Left lung (tissue), 10 donors: Measurements from ENCODE around the gene RAMACL. TPM values are rescaled to one million over a fixed set of nuclear protein-coding genes. Genes with fewer than 3 reads are reported as not detected.

Experiments
- ATAC-seq: fragments of 200-7000 bp; cut with Tn5 transposase; one replicate; pipeline ENCODE4 v1.9.1; 2020; ENCODE audit warnings: moderate library complexity
- DNase-seq, 4 donors: peaks; one replicate each; pipeline ENCODE4 v3.0.0-alpha.2; 2013 to 2020
- H3K27ac ChIP-seq, 2 donors: fragments of 200-600 bp; sonication (generic) in 1 of 2; one replicate each; pipeline versions ENCODE4 v1.5.0 to v1.8.0; 2020 to 2021
- H3K27me3 ChIP-seq, 2 donors: fragments of 200-600 bp; sonication (generic) in 1 of 2; one replicate each; pipeline versions ENCODE4 v1.5.0 to v1.8.0; 2020 to 2021
- H3K36me3 ChIP-seq, 2 donors: fragments of 200-600 bp; sonication (generic) in 1 of 2; one replicate each; pipeline versions ENCODE4 v1.5.0 to v1.8.0; 2020 to 2021
- H3K4me1 ChIP-seq, 2 donors: fragments of 200-600 bp; one replicate each; pipeline ENCODE4 v1.8.0; 2021
- H3K4me3 ChIP-seq, 2 donors: fragments of 200-600 bp; sonication (generic) in 1 of 2; one replicate each; pipeline versions ENCODE4 v1.5.0 to v1.8.0; 2020 to 2021; ENCODE audit warnings: mild to moderate bottlenecking in 1 of 2
- H3K9me3 ChIP-seq, 2 donors: fragments of 200-600 bp; sonication (generic) in 1 of 2; one replicate each; pipeline versions ENCODE4 v1.5.0 to v1.8.0; 2020 to 2021
- intact Hi-C, 2 donors: fragments of 100-400 bp; cut with DNase I; formaldehyde crosslinking; loops; one replicate each; pipeline versions ENCODE4 v1.11.2 to v1.14.2; 2022
- polyA plus RNA-seq, 6 donors: library from polyadenylated mRNA; unstranded; fragments of 120-200 nt; gene quantifications; one replicate each; pipeline ENCODE4 v1.2.1, GENCODE V29; 2013; ENCODE audit not compliant: insufficient read length in 6 of 6
- total RNA-seq, 2 donors: library from RNA; stranded (reverse); fragmentation: NEBNext Ultra II Directional; extraction: Animal tissue kit (Norgen Biotek cat#: 25700); gene quantifications; one replicate each; pipeline ENCODE4 v1.2.1, GENCODE V29; 2021
- TF ChIP-seq, protein P1 (sequence below), 2 donors: fragments of 200-600 bp; sonication (generic) in 1 of 2; IDR thresholded peaks; one replicate each; pipeline versions ENCODE4 v1.5.0 to v1.8.0; 2021; ENCODE audit warnings: antibody characterized with exemption in 2 of 2
- donor health status: DM: no; HTN: yes; CAD: no.
- donor health status: DM: no; HTN: no; CAD: no.

Gene RAMACL
- total and polyA plus RNA-seq, 8 donors, result 0.27 to 6.0 (median 0.47) TPM

DNA sequence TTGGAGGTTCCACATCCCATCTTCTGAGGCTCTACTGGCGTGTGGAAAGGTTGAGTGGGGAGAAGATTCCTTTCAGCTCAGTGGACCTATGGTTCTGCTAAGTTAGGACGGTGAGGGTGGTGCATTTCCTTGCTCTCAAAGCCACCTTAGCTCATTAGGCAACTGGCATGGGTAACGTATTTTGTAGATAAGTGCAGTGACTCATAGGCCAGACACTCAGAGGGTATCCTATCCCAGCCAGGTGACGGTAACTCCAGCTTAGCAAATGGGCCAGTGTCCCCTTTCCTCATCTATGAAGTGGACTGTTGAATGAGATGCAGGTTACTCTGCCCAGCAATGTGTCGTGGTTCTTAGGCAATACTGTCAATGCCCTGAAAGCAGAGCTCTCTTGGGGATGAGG is 36.8 kb upstream of the RAMACL start:
- peaks cover 0 to 7% of the 10 kb centered on the region in 2 donors for H3K36me3 ChIP-seq
- intact Hi-C loops, result no loop called here
- ATAC-seq (peak; percentile 3), DNase-seq (no peak)
- TF ChIP-seq, protein P1, sequence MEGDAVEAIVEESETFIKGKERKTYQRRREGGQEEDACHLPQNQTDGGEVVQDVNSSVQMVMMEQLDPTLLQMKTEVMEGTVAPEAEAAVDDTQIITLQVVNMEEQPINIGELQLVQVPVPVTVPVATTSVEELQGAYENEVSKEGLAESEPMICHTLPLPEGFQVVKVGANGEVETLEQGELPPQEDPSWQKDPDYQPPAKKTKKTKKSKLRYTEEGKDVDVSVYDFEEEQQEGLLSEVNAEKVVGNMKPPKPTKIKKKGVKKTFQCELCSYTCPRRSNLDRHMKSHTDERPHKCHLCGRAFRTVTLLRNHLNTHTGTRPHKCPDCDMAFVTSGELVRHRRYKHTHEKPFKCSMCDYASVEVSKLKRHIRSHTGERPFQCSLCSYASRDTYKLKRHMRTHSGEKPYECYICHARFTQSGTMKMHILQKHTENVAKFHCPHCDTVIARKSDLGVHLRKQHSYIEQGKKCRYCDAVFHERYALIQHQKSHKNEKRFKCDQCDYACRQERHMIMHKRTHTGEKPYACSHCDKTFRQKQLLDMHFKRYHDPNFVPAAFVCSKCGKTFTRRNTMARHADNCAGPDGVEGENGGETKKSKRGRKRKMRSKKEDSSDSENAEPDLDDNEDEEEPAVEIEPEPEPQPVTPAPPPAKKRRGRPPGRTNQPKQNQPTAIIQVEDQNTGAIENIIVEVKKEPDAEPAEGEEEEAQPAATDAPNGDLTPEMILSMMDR (IDR thresholded peaks at IDR 0.05), result no peak
- peaks cover 0 to 11% of the 10 kb centered on the region in 2 donors for H3K27me3 ChIP-seq
- H3K4me1 ChIP-seq, result peaks cover 29 to 74% of the 10 kb centered on the region in 2 donors
- no peaks in the 10 kb centered on the region for H3K9me3 ChIP-seq
- H3K4me3 ChIP-seq, result no peak overlapping the region
- H3K27ac ChIP-seq, result peak overlapping the region; percentile 75 to 86

DNA sequence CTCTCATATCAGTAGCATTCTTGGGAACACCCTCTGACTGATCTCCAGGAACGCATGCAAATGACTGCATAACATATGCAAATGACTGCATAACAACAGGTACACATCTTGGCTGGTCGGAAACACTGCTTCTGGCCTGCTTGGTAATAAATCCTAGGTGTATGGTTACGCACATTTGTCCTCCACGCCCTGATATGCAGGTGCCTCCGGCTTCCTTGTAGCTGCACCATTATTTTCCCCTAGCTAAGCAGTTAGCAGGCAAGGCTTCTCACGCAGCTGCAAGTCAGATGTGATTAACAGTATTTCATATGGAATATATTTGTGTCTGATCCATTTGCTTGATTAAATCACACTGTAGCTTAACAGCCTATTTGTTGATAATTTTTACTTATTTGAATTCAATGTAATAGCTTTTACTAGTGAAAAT is 34.6 kb upstream of the RAMACL start:
- intact Hi-C loops, result no loop called here
- H3K27me3 ChIP-seq, result peaks cover 0 to 4% of the 10 kb centered on the region in 2 donors
- H3K9me3 ChIP-seq, result no peaks in the 10 kb centered on the region
- peaks cover 0 to 21% of the 10 kb centered on the region in 2 donors for H3K36me3 ChIP-seq
- peaks cover 29 to 85% of the 10 kb centered on the region in 2 donors for H3K4me1 ChIP-seq
- TF ChIP-seq, protein P1 (IDR thresholded peaks at IDR 0.05), result no peak
- H3K27ac ChIP-seq, result peak overlapping the region; percentile 66 to 74
- DNase-seq, result no peak
- no peak overlapping the region for H3K4me3 ChIP-seq
- no peak for ATAC-seq

DNA sequence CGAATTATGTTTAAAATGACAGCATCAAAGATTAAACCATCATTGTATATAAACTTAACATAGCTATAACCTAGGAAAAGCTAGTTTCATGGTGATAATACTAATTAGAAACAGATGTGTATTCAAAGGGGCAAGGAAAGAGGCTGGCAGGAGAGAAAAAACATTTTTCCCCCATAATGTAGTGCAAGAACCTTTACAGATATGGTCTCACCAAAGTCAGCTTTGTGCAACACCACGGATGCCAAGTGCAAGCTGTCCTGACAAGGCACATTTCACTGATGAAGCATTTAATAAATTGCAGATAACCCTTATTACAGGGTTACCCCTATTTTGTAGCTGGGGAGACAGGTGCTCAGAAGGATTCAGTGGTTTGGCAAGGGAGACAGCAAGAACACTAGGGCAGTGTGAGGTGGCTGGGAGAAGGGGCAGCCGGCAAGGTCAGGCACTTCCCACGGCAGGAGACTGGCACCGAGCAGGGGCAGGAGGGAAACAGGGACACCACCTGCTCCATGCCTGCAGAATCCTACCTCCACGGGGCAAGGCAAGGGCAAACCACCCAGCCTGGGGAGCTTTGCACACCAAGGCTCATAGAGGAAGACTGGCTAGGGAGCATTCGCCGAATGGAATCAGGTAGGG is 34.1 kb upstream of the RAMACL start:
- intact Hi-C loops, result no loop called here
- Histone ChIP-seq H3K27ac (peak overlapping the region; percentile 66 to 74), H3K9me3 (no peaks in the 10 kb centered on the region), H3K36me3 (peaks cover 0 to 21% of the 10 kb centered on the region in 2 donors), H3K4me1 (peaks cover 29 to 89% of the 10 kb centered on the region in 2 donors), H3K4me3 (no peak overlapping the region), H3K27me3 (no peaks in the 10 kb centered on the region)
- TF ChIP-seq, protein P1 (IDR thresholded peaks at IDR 0.05), result no peak
- ATAC-seq, result no peak
- DNase-seq, result no peak

DNA sequence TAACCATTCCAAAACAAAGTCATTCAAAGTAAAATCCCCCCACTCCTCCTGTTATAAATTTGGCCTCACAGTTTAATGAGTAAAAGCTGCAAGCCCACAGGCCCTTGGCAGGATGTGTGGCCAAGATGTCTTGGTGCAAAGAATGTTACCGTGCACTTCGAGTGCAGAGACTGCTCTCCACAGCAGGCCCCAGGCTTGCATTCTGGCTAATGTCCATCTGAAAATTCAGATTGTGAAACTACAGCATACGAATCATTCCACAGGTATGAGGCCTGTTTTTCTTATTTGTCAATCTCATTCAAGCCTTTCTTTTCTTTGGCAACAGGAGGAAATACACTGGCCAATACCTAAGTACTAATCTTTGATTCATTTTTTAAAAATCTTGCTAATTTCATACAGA is 33.4 kb upstream of the RAMACL start:
- intact Hi-C loops, result no loop called here
- peaks cover 0 to 21% of the 10 kb centered on the region in 2 donors for H3K36me3 ChIP-seq
- TF ChIP-seq, protein P1 (IDR thresholded peaks at IDR 0.05), result no peak
- H3K4me1 ChIP-seq, result peaks cover 32 to 93% of the 10 kb centered on the region in 2 donors
- DNase-seq, result peak in 2 of 4 donors; percentile 42 to 79
- H3K27me3 ChIP-seq, result no peaks in the 10 kb centered on the region
- peak overlapping the region; percentile 66 to 74 for H3K27ac ChIP-seq
- H3K9me3 ChIP-seq, result no peaks in the 10 kb centered on the region
- H3K4me3 ChIP-seq, result no peak overlapping the region
- ATAC-seq, result peak; percentile 66

DNA sequence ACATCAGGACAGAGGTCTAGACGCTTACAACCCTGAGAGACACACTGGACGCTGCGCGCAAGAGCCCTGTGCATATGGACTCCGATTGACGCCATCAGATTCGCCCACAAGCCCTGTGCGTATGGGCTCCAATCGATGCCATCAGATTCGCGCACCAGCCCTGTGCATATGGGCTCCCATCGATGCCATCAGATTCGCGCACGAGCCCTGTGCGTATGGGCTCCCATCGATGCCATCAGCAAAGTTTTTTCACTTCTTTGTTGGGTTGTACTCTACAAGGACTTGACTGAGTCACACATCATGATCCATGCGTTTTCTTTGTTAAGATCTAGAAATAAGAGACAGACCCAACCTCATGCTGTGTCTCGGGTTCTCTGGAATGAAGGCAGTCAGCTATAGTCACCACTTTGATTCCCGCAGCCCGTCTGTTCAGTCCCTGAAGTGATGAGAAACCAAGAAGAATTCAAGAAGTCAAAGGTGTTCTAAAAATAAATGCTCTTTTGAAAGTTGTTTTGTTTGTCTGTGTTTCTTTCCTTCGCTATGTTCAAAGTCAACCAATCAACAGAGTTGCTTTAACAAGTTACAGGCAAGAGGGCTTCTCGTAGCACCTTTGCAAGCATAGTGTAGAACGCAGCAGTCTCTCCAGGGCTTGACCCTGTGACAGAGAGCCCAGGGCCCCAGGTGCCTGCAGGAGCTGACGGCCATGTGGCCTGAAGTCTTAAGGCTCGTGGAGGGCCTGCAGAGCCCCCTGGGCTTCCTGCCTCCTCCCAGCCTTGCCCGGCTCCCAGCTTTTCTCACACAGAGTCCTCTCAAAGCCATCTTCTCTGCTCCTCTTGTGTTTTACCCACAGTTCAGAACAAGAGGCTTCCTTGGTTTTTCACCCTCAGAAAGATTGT is 32.6 kb upstream of the RAMACL start:
- Histone ChIP-seq H3K27ac (peak overlapping the region; percentile 66 to 74), H3K4me1 (peaks cover 35 to 93% of the 10 kb centered on the region in 2 donors), H3K4me3 (no peak overlapping the region), H3K9me3 (no peaks in the 10 kb centered on the region), H3K27me3 (no peaks in the 10 kb centered on the region), H3K36me3 (peaks cover 0 to 21% of the 10 kb centered on the region in 2 donors)
- no peak for ATAC-seq
- DNase-seq, result no peak
- intact Hi-C loops, result no loop called here
- TF ChIP-seq, protein P1 (IDR thresholded peaks at IDR 0.05), result no peak
